Neural cell (in vitro differentiated cells): ENCODE results near the gene KMT2E. TPM values are rescaled to one million over a fixed set of nuclear protein-coding genes. Genes with fewer than 3 reads are reported as not detected.

Experiments used
- H2AFZ ChIP-seq: fragments of 200-600, 300-800 bp; sonication (generic), shearing (Covaris generic); 2 replicates; pipeline ENCODE4 v1.6.0; 2014; ENCODE audit warnings: low read depth, mild to moderate bottlenecking, antibody characterized with exemption, low read length, moderate library complexity
- H3F3A ChIP-seq: fragments of 200-600 bp; shearing (Covaris generic); 2 replicates; pipeline ENCODE4 v1.6.1; 2016; ENCODE audit warnings: mild to moderate bottlenecking, moderate library complexity, mixed read lengths, antibody characterized with exemption, low read length; ENCODE audit not compliant: insufficient read depth, poor library complexity, severe bottlenecking
- H3K27ac ChIP-seq: fragments of 200-600, 300-800 bp; sonication (generic), shearing (Covaris generic); 2 replicates; pipeline ENCODE4 v1.5.1; 2014; ENCODE audit warnings: mild to moderate bottlenecking, low read length, moderate library complexity
- H3K27me3 ChIP-seq: fragments of 300-800, 200-600 bp; sonication (generic), shearing (Covaris generic); 2 replicates; pipeline ENCODE4 v1.6.0; 2014; ENCODE audit warnings: mild to moderate bottlenecking, low read depth, low read length, moderate library complexity; ENCODE audit not compliant: insufficient read depth
- H3K36me3 ChIP-seq: fragments of 300-800, 200-600 bp; sonication (generic), shearing (Covaris generic); 2 replicates; pipeline ENCODE4 v1.5.1; 2014; ENCODE audit warnings: mild to moderate bottlenecking, antibody characterized with exemption, low read length, moderate library complexity; ENCODE audit not compliant: insufficient read depth
- H3K4me2 ChIP-seq: fragments of 300-800, 200-600 bp; sonication (generic), shearing (Covaris generic); 2 replicates; pipeline ENCODE4 v1.6.0; 2014; ENCODE audit warnings: mild to moderate bottlenecking, low read length
- H3K4me3 ChIP-seq: fragments of 300-800, 200-600 bp; sonication (generic), shearing (Covaris generic); 2 replicates; pipeline ENCODE4 v1.5.1; 2014; ENCODE audit warnings: mild to moderate bottlenecking, low read length, moderate library complexity
- H3K79me2 ChIP-seq: fragments of 200-600 bp; shearing (Covaris generic); replicated peaks from 2 replicates; pipeline ENCODE4 v1.6.0; 2014; ENCODE audit warnings: mild to moderate bottlenecking, low read length, moderate library complexity; ENCODE audit not compliant: insufficient read depth
- H3K9ac ChIP-seq: fragments of 300-800, 200-600 bp; sonication (generic), shearing (Covaris generic); 2 replicates; pipeline ENCODE4 v1.6.1; 2016; ENCODE audit warnings: mild to moderate bottlenecking, low read length, mixed read lengths
- H3K9me2 ChIP-seq: fragments of 200-600 bp; shearing (Covaris generic); 2 replicates; pipeline ENCODE4 v1.6.1; 2016; ENCODE audit warnings: mild to moderate bottlenecking, low read length, mixed read lengths; ENCODE audit not compliant: insufficient read depth
- H3K9me3 ChIP-seq: fragments of 200-600, 300-800 bp; sonication (generic), shearing (Covaris generic); 2 replicates; pipeline ENCODE4 v1.6.1; 2016; ENCODE audit warnings: mild to moderate bottlenecking, mixed run types, low read length, moderate library complexity, mixed read lengths
- H4K20me1 ChIP-seq: fragments of 200-600 bp; shearing (Covaris generic); 2 replicates; pipeline ENCODE4 v1.6.1; 2016; ENCODE audit warnings: mild to moderate bottlenecking, mixed run types; ENCODE audit not compliant: insufficient read depth
- CTCF ChIP-seq: fragments of 450-650 bp; IDR thresholded peaks from 2 replicates; pipeline ENCODE4 v1.5.1; 2014; ENCODE audit warnings: antibody characterized with exemption, mild to moderate bottlenecking, moderate library complexity; ENCODE audit not compliant: poor library complexity, severe bottlenecking
- EP300 ChIP-seq: fragments of 450-650 bp; conservative IDR thresholded peaks from 2 replicates; pipeline ENCODE4 v1.6.1; 2014; ENCODE audit warnings: antibody characterized with exemption, mild to moderate bottlenecking, moderate library complexity; ENCODE audit not compliant: poor library complexity, severe bottlenecking
- EZH2 ChIP-seq: fragments of 200-600, 300-800 bp; shearing (Covaris generic), sonication (generic); IDR thresholded peaks from 2 replicates; pipeline ENCODE4 v1.6.1; 2014; ENCODE audit warnings: antibody characterized with exemption, low read length, borderline replicate concordance, mild to moderate bottlenecking; ENCODE audit not compliant: insufficient read depth, poor library complexity, severe bottlenecking
- MXI1 ChIP-seq: fragments of 450-650 bp; conservative IDR thresholded peaks from 2 replicates; pipeline ENCODE4 v1.6.1; 2014; ENCODE audit warnings: antibody characterized with exemption, mild to moderate bottlenecking; ENCODE audit not compliant: poor library complexity, severe bottlenecking
- POLR2AphosphoS5 ChIP-seq: IDR thresholded peaks from 2 replicates; pipeline ENCODE4 v1.6.1; 2012
- RAD21 ChIP-seq: fragments of 450-650 bp; conservative IDR thresholded peaks from 2 replicates; pipeline ENCODE4 v1.6.1; 2014; ENCODE audit warnings: antibody characterized with exemption, mild to moderate bottlenecking, moderate library complexity
- REST ChIP-seq: IDR thresholded peaks from 2 replicates; pipeline ENCODE4 v1.6.1; 2012; ENCODE audit warnings: borderline replicate concordance
- SMC3 ChIP-seq: fragments of 450-650 bp; conservative IDR thresholded peaks from 2 replicates; pipeline ENCODE4 v1.6.1; 2014; ENCODE audit warnings: antibody characterized with exemption, mild to moderate bottlenecking, moderate library complexity; ENCODE audit not compliant: poor library complexity
- TAF1 ChIP-seq: IDR thresholded peaks from 2 replicates; pipeline ENCODE4 v1.6.1; 2012; ENCODE audit warnings: low read depth
- polyA plus RNA-seq: library from polyadenylated mRNA; depleted of rRNA; stranded (reverse); fragments of >200 nt; gene quantifications from 2 replicates; pipeline ENCODE4 v1.2.3, GENCODE V29; 2014

Gene KMT2E
- polyA plus RNA-seq, 1 donor from 2014 or later, result 78.4 TPM

- Histone ChIP-seq H3K4me2 (no peak overlapping the region), H3K4me3 (no peak overlapping the region), H3K27ac (no peak overlapping the region), H3F3A (no peaks in the 10 kb centered on the region), H3K27me3 (no peaks in the 10 kb centered on the region), H4K20me1 (peaks cover 11% of the 10 kb centered on the region), H3K9me3 (no peaks in the 10 kb centered on the region), H3K9ac (no peak overlapping the region), H2AFZ (no peak overlapping the region), H3K79me2 (peaks cover 26% of the 10 kb centered on the region), H3K36me3 (peaks cover 12% of the 10 kb centered on the region), H3K9me2 (no peaks in the 10 kb centered on the region)
- TF ChIP-seq EZH2 (no peak), EP300 (no peak), RAD21 (no peak), CTCF (no peak), SMC3 (no peak), TAF1 (no peak), MXI1 (no peak), POLR2AphosphoS5 (no peak), REST (no peak)
These were observed 54.9 kb downstream of the KMT2E start for GRCh38 chr7:105068886-105069285.

GRCh38 chr7:105073143-105073542 is 59.1 kb downstream of the KMT2E start:
- no peak overlapping the region for H3K27ac ChIP-seq
- H3K4me2 ChIP-seq, result no peak overlapping the region
- no peaks in the 10 kb centered on the region for H3K27me3 ChIP-seq
- peaks cover 11% of the 10 kb centered on the region for H3K79me2 ChIP-seq
- H3K9ac ChIP-seq, result no peak overlapping the region
- no peak overlapping the region for H3K4me3 ChIP-seq
- TF ChIP-seq REST, result no peak
- TF ChIP-seq RAD21, result no peak
- TF ChIP-seq CTCF, result no peak
- no peak for TF ChIP-seq EZH2
- no peak for TF ChIP-seq MXI1
- no peak for TF ChIP-seq EP300
- no peak for TF ChIP-seq POLR2AphosphoS5
- no peak for TF ChIP-seq SMC3
- TF ChIP-seq TAF1, result no peak
- H3F3A ChIP-seq, result no peaks in the 10 kb centered on the region
- no peaks in the 10 kb centered on the region for H3K9me3 ChIP-seq
- peaks cover 20% of the 10 kb centered on the region for H3K36me3 ChIP-seq
- H3K9me2 ChIP-seq, result peaks cover 3% of the 10 kb centered on the region
- no peak overlapping the region for H2AFZ ChIP-seq
- H4K20me1 ChIP-seq, result peaks cover 9% of the 10 kb centered on the region
